HEK293 (cell line): ENCODE measurements around the gene FZD7.

Experiments used
- CTCF ChIA-PET: fragments of 350-600 bp; formaldehyde crosslinking; extraction: SDS; loops from one replicate; lab custom pipeline; 2021; ENCODE audit warnings: antibody characterized with exemption; lab: Yijun Ruan, JAX
- POLR2A ChIA-PET: fragments of 300-600 bp; formaldehyde crosslinking; extraction: SDS; loops from one replicate; lab custom pipeline; 2020; ENCODE audit warnings: antibody characterized with exemption, inconsistent platforms; lab: Yijun Ruan, JAX
- H3K27ac ChIP-seq: fragments of 200-500 bp; sonication (Bioruptor generic); 2 replicates; pipeline ENCODE4 v1.5.1; 2014; ENCODE audit warnings: low read depth, low read length, control low read depth, inconsistent platforms; ENCODE audit errors: extremely low read depth
- H3K36me3 ChIP-seq, 2 experiments: fragments of 200-500 bp in 1 of 2; sonication (Bioruptor generic) in 1 of 2; 1 replicate in 1 of 2; 2 replicates in 1 of 2; pipeline ENCODE4 v1.5.1; 2014 to 2017; ENCODE audit warnings: inconsistent platforms in 2 of 2, low read length in 2 of 2; ENCODE audit not compliant: control insufficient read depth in 2 of 2, insufficient read depth in 1 of 2
- H3K4me1 ChIP-seq: fragments of 200-500 bp; sonication (Bioruptor generic); 2 replicates; pipeline ENCODE4 v1.5.1; 2014; ENCODE audit warnings: mild to moderate bottlenecking, low read length, inconsistent platforms; ENCODE audit not compliant: control insufficient read depth, insufficient read depth
- H3K4me3 ChIP-seq: 2 replicates; pipeline ENCODE4 v1.5.1; 2011; ENCODE audit warnings: low read depth, mild to moderate bottlenecking, control low read depth, low read length, moderate library complexity
- H3K9me3 ChIP-seq: fragments of 200-500 bp; sonication (Bioruptor generic); 2 replicates; pipeline ENCODE4 v1.5.1; 2014; ENCODE audit warnings: low read depth, low read length, inconsistent platforms; ENCODE audit not compliant: control insufficient read depth, insufficient read depth
- ELK4 ChIP-seq: IDR thresholded peaks from 2 replicates; pipeline ENCODE4 v1.6.1; 2011; ENCODE audit warnings: mild to moderate bottlenecking, low read depth, low read length, borderline replicate concordance
- GLIS2 ChIP-seq: fragments of 450-650 bp; formaldehyde crosslinking; IDR thresholded peaks from 2 replicates; pipeline ENCODE4 v1.5.1; 2016; ENCODE audit warnings: missing biosample characterization, missing genetic modification characterization
- MEIS1 ChIP-seq: sonication (generic); formaldehyde crosslinking; IDR thresholded peaks from 2 replicates; pipeline ENCODE4 v1.8.1; 2022; ENCODE audit warnings: missing genetic modification reagents, mild to moderate bottlenecking, borderline replicate concordance
- SP2 ChIP-seq: fragments of 450-650 bp; formaldehyde crosslinking; IDR thresholded peaks from 2 replicates; pipeline ENCODE4 v1.5.1; 2016; ENCODE audit warnings: missing biosample characterization, missing genetic modification characterization
- TCF7L2 ChIP-seq: IDR thresholded peaks from 2 replicates; pipeline ENCODE4 v1.6.1; 2011; ENCODE audit warnings: low read depth, mild to moderate bottlenecking, inconsistent platforms, low read length, moderate library complexity, borderline replicate concordance
- ZBTB1 ChIP-seq: fragments of 450-650 bp; formaldehyde crosslinking; IDR thresholded peaks from 2 replicates; pipeline ENCODE4 v1.5.1; 2016; ENCODE audit warnings: missing biosample characterization, missing genetic modification characterization
- ZNF146 ChIP-seq: fragments of 450-650 bp; formaldehyde crosslinking; IDR thresholded peaks from 2 replicates; pipeline ENCODE4 v1.5.1; 2016; ENCODE audit warnings: missing biosample characterization, missing genetic modification characterization
- ZNF157 ChIP-seq: fragments of 450-650 bp; formaldehyde crosslinking; IDR thresholded peaks from 2 replicates; pipeline ENCODE4 v1.5.1; 2016; ENCODE audit warnings: missing biosample characterization, missing genetic modification characterization
- ZNF221 ChIP-seq: fragments of 450-650 bp; formaldehyde crosslinking; IDR thresholded peaks from 2 replicates; pipeline ENCODE4 v1.5.1; 2017; ENCODE audit warnings: missing biosample characterization, missing genetic modification characterization, borderline replicate concordance
- ZNF239 ChIP-seq: fragments of 450-650 bp; formaldehyde crosslinking; IDR thresholded peaks from 2 replicates; pipeline ENCODE4 v1.5.1; 2016; ENCODE audit warnings: missing biosample characterization, missing genetic modification characterization
- ZNF280D ChIP-seq: fragments of 450-650 bp; formaldehyde crosslinking; IDR thresholded peaks from 2 replicates; pipeline ENCODE4 v1.5.1; 2016; ENCODE audit warnings: missing biosample characterization, missing genetic modification characterization
- ZNF335 ChIP-seq: fragments of 450-650 bp; formaldehyde crosslinking; conservative IDR thresholded peaks from 2 replicates; pipeline ENCODE4 v1.5.1; 2016; ENCODE audit warnings: missing biosample characterization, missing genetic modification characterization
- ZNF350 ChIP-seq: fragments of 450-650 bp; formaldehyde crosslinking; IDR thresholded peaks from 2 replicates; pipeline ENCODE4 v1.5.0; 2017; ENCODE audit warnings: missing biosample characterization, mild to moderate bottlenecking, missing genetic modification characterization
- ZNF37A ChIP-seq: fragments of 450-650 bp; IDR thresholded peaks from 2 replicates; pipeline ENCODE4 v1.5.1; 2018; ENCODE audit warnings: missing biosample characterization, missing genetic modification characterization
- ZNF426 ChIP-seq: fragments of 450-650 bp; formaldehyde crosslinking; IDR thresholded peaks from 2 replicates; pipeline ENCODE4 v1.5.1; 2017; ENCODE audit warnings: missing biosample characterization, missing genetic modification characterization, mild to moderate bottlenecking, inconsistent platforms, moderate library complexity
- ZNF514 ChIP-seq: fragments of 450-650 bp; formaldehyde crosslinking; IDR thresholded peaks from 2 replicates; pipeline ENCODE4 v1.5.1; 2016; ENCODE audit warnings: missing biosample characterization, missing genetic modification characterization
- ZNF521 ChIP-seq: fragments of 450-650 bp; formaldehyde crosslinking; IDR thresholded peaks from 2 replicates; pipeline ENCODE4 v1.5.1; 2017; ENCODE audit warnings: missing biosample characterization, mild to moderate bottlenecking, missing genetic modification characterization
- ZNF544 ChIP-seq: fragments of 450-650 bp; formaldehyde crosslinking; IDR thresholded peaks from 2 replicates; pipeline ENCODE4 v1.5.0; 2017; ENCODE audit warnings: missing biosample characterization, missing genetic modification characterization
- ZNF571 ChIP-seq: fragments of 450-650 bp; formaldehyde crosslinking; IDR thresholded peaks from 2 replicates; pipeline ENCODE4 v1.5.0; 2017; ENCODE audit warnings: missing biosample characterization, missing genetic modification characterization
- ZNF580 ChIP-seq: fragments of 450-650 bp; formaldehyde crosslinking; IDR thresholded peaks from 2 replicates; pipeline ENCODE4 v1.5.1; 2016; ENCODE audit warnings: missing biosample characterization, missing genetic modification characterization
- ZNF624 ChIP-seq: fragments of 450-650 bp; formaldehyde crosslinking; IDR thresholded peaks from 2 replicates; pipeline ENCODE4 v1.5.1; 2017; ENCODE audit warnings: missing biosample characterization, missing genetic modification characterization
- ZNF645 ChIP-seq: fragments of 450-650 bp; formaldehyde crosslinking; IDR thresholded peaks from 2 replicates; pipeline ENCODE4; 2016; ENCODE audit warnings: missing biosample characterization, missing genetic modification characterization
- ZNF701 ChIP-seq: fragments of 450-650 bp; formaldehyde crosslinking; IDR thresholded peaks from 2 replicates; pipeline ENCODE4 v1.5.1; 2016; ENCODE audit warnings: missing biosample characterization, missing genetic modification characterization
- ZNF747 ChIP-seq: fragments of 450-650 bp; formaldehyde crosslinking; IDR thresholded peaks from 2 replicates; pipeline ENCODE4 v1.5.1; 2016; ENCODE audit warnings: missing biosample characterization, missing genetic modification characterization
- ZNF768 ChIP-seq: fragments of 450-650 bp; formaldehyde crosslinking; IDR thresholded peaks from 2 replicates; pipeline ENCODE4 v1.5.1; 2018; ENCODE audit warnings: missing biosample characterization, mild to moderate bottlenecking, missing genetic modification characterization
- ZSCAN16 ChIP-seq: fragments of 450-650 bp; formaldehyde crosslinking; IDR thresholded peaks from 2 replicates; pipeline ENCODE4 v1.5.1; 2016; ENCODE audit warnings: missing biosample characterization, missing genetic modification characterization

The FZD7 gene

GRCh38 chr2:202007015-202007982 lies 26.4 kb upstream of the FZD7 start:
- Histone ChIP-seq H3K27ac (no peak overlapping the region), H3K4me1 (no peaks in the 10 kb centered on the region), H3K36me3 (no peaks in the 10 kb centered on the region), H3K9me3 (no peaks in the 10 kb centered on the region), H3K4me3 (no peak overlapping the region)
- TF ChIP-seq ZNF239 (tag by site-specific recombination) (no peak), ZNF37A (tag by site-specific recombination) (no peak), ZNF747 (no peak), GLIS2 (tag by site-specific recombination) (no peak), MEIS1 (CRISPR knock-in tag) (no peak), ZNF544 (no peak), ZNF701 (tag by site-specific recombination) (no peak), ZNF768 (tag by site-specific recombination) (no peak), ZNF580 (tag by site-specific recombination) (no peak), ZNF521 (tag by site-specific recombination) (no peak), ZNF350 (tag by site-specific recombination) (no peak), ZNF514 (tag by site-specific recombination) (no peak)
- CTCF ChIA-PET, result interaction anchor here (1.8 kb wide), 1 partner anchor 147 kb away, joined by 7 read pairs; no protein-coding TSS in a partner anchor
- POLR2A ChIA-PET, result no interaction called here

- Histone ChIP-seq H3K9me3 (no peaks in the 10 kb centered on the region), H3K36me3 (no peaks in the 10 kb centered on the region), H3K4me3 (no peak overlapping the region), H3K27ac (no peak overlapping the region), H3K4me1 (no peaks in the 10 kb centered on the region)
- ChIA-PET POLR2A (no interaction called here), CTCF (interaction anchor here (1.8 kb wide), 1 partner anchor 147 kb away, joined by 7 read pairs; no protein-coding TSS in a partner anchor)
- TF ChIP-seq ZNF335 (no peak), ZNF157 (tag by site-specific recombination) (no peak), ZNF571 (no peak), SP2 (tag by site-specific recombination) (no peak), TCF7L2 (no peak), ZBTB1 (tag by site-specific recombination) (no peak), ZSCAN16 (tag by site-specific recombination) (no peak), ZNF645 (tag by site-specific recombination) (no peak), ELK4 (no peak), ZNF624 (tag by site-specific recombination) (no peak), ZNF146 (tag by site-specific recombination) (no peak), ZNF221 (no peak), ZNF280D (tag by site-specific recombination) (no peak), ZNF426 (tag by site-specific recombination) (no peak)
Measured at GRCh38 chr2:202007983-202008354, 25.7 kb upstream of the FZD7 start.
